ENCODE results near the gene EGFL8.

EGFL8 gene

DNA sequence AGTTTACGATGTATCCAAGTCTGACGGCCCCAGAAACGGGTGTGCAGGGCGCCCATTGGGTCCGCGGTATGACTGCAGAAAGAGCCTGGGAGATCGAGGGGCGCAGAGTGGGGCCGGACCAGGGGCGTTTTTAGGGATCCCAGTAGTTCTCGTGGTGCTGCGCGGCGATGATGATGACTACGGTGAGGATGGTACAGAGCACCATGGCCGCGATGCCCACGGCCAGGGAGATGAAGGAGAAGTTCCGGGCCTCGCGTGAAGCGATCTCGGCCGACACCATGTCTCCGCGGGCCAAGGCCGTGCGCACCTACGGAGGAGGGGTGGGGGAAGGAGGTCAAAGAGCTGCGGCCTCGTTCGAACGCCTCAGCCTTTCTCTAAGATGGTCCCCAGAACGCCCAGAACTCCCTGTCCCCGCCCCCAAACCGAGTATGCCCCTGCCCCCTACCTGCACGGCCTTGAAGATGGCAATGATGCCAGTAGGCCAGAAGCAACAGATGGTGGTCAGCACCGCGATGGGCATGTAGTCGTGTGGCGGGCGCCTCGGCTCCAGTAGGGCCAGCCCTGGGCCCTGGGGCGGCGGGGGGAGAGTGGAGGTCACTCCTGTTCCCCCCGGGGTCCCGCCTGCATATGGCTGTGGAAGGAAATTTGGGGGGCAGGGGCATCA lies 15.2 kb upstream of the EGFL8 start:
- H3K4me3 ChIP-seq (replicated peaks in 1 of 2; ENCODE audit: low read depth in 2 of 2, low read length in 2 of 2), result peak overlapping the region in 1 of 2 donors; percentile 11
- TF ChIP-seq, protein P1, sequence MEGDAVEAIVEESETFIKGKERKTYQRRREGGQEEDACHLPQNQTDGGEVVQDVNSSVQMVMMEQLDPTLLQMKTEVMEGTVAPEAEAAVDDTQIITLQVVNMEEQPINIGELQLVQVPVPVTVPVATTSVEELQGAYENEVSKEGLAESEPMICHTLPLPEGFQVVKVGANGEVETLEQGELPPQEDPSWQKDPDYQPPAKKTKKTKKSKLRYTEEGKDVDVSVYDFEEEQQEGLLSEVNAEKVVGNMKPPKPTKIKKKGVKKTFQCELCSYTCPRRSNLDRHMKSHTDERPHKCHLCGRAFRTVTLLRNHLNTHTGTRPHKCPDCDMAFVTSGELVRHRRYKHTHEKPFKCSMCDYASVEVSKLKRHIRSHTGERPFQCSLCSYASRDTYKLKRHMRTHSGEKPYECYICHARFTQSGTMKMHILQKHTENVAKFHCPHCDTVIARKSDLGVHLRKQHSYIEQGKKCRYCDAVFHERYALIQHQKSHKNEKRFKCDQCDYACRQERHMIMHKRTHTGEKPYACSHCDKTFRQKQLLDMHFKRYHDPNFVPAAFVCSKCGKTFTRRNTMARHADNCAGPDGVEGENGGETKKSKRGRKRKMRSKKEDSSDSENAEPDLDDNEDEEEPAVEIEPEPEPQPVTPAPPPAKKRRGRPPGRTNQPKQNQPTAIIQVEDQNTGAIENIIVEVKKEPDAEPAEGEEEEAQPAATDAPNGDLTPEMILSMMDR (IDR thresholded peaks at IDR 0.05; ENCODE audit: low read depth, low read length), result no peak
- no peak for DNase-seq (ENCODE audit: low read depth in 2 of 2)

DNA sequence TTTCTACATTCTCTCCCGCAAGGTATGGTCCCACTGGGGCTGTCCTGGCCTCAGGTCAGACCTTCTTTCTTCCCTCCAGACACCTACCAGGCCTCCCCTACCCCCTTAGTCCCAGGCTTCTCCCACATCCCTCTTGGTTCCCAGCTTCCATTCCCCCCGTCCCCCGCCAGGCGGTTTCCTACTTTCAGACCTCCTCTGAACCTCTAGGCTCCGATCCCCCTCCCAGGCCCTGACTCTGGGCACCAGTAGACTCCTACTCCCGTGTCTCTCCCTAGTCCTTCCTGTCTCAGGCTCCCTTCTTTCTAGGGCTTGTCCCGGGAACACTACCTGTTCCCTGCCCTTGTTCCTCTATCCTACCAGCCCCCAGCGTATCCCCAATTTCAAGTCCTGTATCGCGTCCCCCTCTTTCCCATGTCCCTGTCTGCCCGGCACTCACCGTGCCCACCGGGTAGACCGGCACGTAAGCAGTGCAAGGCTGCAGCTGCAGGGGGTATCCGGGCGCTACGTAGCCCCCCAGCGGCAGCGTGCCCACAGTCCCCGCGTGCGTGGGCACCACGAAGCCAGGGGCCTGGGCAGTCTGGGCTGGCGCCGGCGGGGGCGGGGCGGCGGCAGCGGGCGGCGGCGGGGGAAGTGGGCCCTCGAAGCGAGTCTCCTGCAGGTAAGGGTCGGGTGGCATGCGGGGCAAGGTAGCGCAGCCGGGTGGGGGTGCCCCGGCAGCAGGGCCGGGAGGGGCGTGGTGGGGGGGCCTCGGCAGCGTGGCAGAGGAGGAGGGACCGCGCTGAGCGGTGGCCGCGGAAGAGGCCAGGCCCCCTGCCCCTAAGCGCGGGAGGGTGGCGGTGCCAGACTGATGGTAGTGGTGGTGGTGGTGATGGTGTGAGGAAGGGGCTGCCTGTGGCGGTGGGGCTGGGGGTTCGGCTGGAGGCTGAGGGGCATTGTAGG lies 14.2 kb upstream of the EGFL8 start:
- DNase-seq (ENCODE audit: low read depth in 2 of 2), result no peak
- H3K4me3 ChIP-seq (replicated peaks in 1 of 2; ENCODE audit: low read depth in 2 of 2, low read length in 2 of 2), result no peak overlapping the region
- TF ChIP-seq, protein P1 (IDR thresholded peaks at IDR 0.05; ENCODE audit: low read depth, low read length), result no peak

DNA sequence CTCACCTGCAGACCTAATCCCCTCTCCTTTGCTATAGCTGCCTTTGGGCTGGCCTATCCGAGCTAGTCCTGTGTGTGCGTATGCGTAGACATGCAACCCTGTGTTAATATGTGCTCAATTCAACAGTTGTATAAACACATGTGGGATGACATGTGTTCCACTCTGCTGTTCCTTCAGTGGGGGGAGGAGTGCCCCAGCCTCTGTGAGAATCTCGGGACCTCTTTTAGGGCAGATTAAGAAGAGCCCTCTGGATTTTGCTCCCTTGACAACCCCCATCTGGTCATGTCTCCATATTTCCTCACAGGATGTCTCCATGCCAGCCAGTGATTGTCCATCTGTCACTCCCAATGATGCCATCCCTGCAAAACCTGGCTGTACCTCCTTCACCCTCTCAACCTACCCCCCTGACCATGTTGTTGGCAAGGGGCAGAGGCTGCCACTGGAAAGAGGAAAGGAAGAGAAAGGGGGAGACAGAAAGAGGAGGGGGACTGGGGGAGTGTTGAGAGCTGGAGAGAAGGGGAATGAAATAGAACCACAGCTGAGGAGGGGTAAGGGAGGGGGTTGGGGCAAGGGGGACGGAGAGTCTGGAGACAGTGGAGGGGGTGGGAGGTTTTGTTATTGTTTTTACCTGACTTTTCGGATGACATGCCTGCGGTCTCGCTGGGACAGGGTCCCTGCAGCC lies 13.1 kb upstream of the EGFL8 start:
- TF ChIP-seq, protein P1 (IDR thresholded peaks at IDR 0.05; ENCODE audit: low read depth, low read length), result no peak
- H3K4me3 ChIP-seq (replicated peaks in 1 of 2; ENCODE audit: low read depth in 2 of 2, low read length in 2 of 2), result peak overlapping the region; percentile 42
- DNase-seq (ENCODE audit: low read depth in 2 of 2), result no peak

DNA sequence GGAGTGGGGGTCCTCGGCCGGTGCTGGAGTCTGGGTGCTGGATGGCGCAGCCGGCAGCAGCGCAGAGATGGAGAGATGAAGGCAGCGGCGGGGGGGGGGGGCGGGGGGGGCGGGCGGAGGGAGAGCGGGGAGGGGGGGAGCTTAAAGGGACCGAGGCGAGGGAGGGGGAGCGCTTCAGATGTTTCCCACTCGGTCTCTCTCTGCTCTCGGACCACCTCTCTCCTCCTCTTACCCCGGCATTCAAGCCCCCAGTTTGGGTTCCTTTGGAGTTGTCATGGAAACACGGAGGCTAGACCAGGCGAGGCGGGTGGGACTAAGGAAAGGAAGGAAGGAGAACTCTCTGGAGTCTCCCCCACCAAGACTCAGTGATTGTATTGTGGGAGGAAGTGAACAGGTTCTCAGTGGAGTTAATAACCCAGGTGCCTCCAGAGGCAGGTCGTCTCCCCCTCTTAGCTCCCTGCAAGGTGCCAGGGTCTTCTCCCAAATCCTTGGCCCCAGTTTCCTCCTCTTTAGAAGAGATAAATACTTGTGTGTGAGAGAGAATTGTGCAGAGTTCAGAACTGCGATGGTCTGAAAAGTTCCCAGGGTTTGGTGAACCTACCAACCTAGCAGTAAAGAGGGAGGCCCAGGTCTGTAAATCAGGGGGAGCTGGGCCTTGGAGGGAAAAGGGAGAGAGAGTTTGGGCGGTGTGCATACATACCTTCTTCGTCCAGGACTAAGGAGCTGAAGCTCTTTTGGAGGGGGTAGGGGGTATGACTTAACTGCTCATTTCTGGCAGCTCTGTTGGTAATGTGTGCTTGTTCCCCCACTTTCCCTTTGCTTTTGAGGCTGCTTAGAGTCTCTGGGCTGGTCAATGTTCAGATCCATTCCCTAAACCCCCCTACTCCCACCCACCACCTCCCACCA lies 12.3 kb upstream of the EGFL8 start, which contains the start of gene PRRT1:
Gene PRRT1, minus strand, starts transcription at position 77 of the 906 bp plus-strand sequence. CDS start 112 bp downstream, outside the sequence.
- H3K4me3 ChIP-seq (replicated peaks in 1 of 2; ENCODE audit: low read depth in 2 of 2, low read length in 2 of 2), result peak within 1 kb of the TSS; percentile 83 to 88
- DNase-seq (ENCODE audit: low read depth in 2 of 2), result no peak
- TF ChIP-seq, protein P1 (IDR thresholded peaks at IDR 0.05; ENCODE audit: low read depth, low read length), result no peak

DNA sequence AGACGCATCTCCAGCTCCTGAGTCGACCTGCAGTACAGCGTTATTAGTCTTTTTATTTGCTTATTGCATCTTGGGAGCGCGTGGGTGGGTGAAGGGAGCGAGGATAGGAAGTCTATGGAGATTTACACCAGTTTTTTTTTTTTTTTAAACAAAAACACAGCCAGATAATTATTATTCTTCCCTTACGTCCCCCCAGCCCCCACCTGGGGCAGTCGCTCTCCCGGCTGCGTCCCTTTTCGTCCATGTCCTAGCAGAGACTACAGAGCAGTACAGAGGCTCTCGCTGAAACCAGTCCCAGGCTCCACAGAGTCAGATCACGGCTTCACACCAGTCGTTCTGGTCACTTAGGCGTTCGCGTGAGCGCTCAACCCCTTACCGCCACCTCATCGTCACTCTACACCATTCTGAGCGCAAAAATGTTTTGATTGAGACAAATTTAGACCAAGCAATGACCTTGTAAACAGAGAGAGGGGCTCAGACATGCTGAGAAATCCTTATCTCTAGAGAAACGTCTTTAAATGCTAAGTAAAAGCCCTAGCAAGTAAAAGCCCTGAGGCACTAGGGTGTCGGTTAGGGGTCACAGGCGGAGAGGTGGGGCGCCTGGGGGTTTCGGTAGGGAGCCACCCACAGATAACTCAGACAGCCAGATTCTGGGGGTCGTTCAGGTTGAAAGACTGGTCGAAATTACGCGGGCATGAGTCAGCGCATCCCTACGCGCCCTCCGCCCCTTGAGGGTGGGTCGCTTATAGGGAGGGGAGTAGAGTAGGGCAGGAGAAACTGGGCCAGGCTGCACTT lies 11.4 kb upstream of the EGFL8 start:
- TF ChIP-seq, protein P1 (IDR thresholded peaks at IDR 0.05; ENCODE audit: low read depth, low read length), result no peak
- peak; percentile 32 to 43 for DNase-seq (ENCODE audit: low read depth in 2 of 2)
- H3K4me3 ChIP-seq (replicated peaks in 1 of 2; ENCODE audit: low read depth in 2 of 2, low read length in 2 of 2), result peak overlapping the region; percentile 83 to 88
